Measurements from ENCODE around the gene TCEA2.
"Not testable (repeated sequence)": the region's sequence is repeated elsewhere in the genome, so short reads cannot be mapped to it uniquely, and the experiment has no call there.

TCEA2 gene

DNA sequence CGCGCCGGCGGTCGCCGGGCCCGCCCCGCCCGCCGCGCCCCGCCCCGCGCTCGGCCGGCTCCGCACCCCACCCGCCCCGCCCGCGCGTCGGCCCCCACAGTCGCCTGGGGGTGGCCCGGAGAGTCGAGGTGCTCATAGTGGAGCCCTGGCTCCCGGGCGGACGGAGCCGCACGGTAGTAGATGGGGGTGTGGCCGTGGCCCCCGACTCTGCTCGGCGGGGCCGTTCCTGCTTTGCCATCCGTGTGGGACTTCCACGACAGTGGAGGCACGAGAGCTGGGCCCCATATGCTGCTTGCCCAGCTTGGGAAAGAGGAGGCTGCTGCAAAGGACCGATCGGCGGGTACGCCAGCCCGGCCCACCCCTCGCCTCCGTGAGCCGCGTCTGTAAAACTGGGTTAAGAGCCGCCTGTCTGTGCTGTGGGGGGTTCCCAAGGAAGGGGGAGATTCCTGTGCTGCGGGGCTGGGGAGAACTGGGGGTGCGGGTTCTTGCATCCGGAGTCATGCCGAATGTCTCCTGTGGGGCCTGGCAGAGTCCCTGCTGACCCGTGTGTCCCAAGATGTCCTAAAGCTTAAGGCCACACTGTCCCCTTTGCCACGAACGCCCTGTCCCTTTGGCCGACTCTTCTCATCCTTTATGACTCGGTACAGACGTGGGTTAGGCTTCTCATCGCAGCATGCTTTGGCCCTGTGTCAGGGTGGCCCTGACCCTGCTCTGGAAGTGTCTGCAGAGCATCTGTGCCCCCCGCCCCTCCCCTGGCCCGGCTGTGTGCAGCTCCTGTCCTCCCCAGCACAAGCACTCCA is 17.2 kb downstream of the TCEA2 start, which contains the start of gene OPRL1:
Gene OPRL1, plus strand, starts transcription at position 70 of the 800 bp plus-strand sequence. CDS start 12,639 bp downstream, outside the sequence.
- DNase-seq = peak; percentile 9

DNA sequence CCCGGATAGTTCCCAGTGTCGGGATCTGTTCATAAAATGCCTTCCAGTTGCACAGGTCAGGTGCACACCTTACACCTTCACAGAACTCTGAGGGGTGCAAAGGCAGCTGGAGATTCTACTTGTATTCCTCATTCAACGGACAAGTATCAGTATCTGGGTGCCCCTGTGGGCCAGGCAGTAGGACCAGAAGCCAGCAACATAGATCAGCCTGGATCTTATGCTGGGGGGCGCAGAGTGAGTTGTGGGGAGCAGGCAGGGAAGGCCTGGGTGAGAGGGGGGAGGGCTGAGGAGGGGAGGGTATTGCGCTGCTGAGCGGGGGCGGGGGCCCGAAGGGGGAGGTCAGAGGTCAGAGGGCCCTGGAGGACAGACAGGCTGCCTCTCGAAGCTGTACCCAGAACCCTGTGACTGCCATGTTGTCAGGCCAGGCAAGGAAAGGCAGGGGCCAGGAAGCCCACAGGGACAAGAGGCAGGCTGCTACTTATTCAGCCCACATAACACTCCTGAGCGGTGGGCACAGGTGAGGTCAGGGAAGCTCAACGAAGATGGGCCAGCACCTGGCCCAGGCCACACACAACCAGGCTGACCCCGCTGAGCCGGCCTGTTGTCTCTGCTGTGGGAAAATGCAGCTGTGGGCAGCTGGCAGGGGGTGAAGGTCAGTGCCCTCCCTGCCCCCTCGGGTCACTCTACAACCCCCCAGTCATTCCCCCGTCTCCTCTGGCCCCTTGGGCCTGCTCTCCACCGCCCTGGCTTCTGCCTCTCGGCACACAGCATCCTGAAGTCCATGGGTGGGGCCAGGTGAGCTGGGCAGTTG is 18.0 kb downstream of the TCEA2 start:
- DNase-seq = no peak

GRCh38 chr20:64081624-64081964 is 18.6 kb downstream of the TCEA2 start:
- DNase-seq = no peak

- no peak for DNase-seq
Measured at GRCh38 chr20:64082126-64082731, 19.2 kb downstream of the TCEA2 start.

GRCh38 chr20:64082820-64083377 is 19.9 kb downstream of the TCEA2 start:
- no peak for DNase-seq

- peak; percentile 71 for DNase-seq
Measured at GRCh38 chr20:64083378-64083803, 20.4 kb downstream of the TCEA2 start.

DNA sequence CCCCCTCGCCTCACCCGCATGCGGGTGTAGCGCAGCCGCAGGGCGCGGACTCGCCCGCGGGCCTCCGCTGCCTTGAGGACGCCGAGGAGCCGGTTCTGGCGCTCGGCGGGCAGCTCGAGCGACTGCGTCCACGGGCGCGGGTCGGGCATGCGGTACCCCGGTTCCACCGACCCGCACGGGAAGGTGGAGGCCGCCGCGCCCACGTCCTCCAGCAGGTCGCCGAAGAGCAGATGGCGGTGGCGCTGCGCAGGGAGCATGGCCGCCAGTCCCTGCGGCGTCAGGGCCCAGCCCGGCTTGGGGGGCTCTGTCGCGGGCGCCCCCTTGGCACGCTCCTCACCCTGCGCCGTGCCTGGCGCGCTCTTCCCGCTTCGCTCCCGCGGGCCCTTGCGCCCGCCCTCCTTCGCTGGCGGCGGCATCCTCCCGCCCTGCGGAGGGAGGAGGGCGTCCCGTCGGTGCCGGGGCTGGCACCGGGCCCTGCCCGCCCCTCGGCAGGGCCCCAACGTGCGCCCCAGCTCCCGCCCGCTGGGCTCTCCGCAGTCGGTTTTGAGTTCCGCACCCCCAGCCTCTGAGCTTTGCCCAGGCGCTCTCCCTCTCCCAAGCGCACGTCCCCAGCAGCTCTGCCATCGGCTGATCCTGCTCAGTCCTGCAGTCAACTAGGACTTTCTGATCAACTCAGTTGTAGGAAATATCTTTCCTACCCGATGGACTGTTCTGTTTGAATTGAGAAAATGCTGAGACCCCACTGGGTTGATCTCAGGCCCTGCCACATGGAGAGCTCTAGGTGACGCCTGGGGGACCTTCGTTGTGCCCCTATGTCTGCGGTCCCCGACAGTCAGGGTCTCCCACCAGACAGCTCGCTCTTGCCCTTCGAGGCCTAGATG is 21.0 kb downstream of the TCEA2 start, which contains the start of gene LKAAEAR1:
Gene LKAAEAR1, minus strand, starts transcription at position 595 of the 881 bp plus-strand sequence. Its CDS starts 179 bp downstream, at position 416.
- DNase-seq = no peak

DNA sequence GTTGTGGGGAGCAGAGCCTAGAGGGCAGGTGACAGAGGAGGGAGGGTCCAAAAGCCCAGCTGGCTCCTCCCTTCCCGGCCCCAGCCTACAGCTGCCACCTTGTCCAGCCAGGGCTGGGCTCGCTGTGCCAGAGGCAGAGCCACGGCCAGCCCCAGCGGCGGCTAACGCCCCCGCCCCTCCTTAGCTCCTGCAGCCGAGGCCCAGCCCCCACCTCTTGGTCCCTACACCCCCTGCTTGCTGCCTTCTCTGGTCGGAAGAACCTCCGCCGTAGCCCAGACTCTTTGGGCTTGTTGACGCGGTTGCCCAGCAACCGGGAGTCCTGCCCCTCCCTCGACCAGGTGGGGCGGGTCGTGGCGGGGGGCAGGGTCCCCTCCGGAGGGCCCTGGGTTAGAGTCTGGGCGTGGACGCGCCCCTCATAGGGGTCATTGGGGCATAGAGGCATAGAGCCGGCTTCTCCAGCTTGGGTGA is 21.7 kb downstream of the TCEA2 start:
- DNase-seq = no peak

DNA sequence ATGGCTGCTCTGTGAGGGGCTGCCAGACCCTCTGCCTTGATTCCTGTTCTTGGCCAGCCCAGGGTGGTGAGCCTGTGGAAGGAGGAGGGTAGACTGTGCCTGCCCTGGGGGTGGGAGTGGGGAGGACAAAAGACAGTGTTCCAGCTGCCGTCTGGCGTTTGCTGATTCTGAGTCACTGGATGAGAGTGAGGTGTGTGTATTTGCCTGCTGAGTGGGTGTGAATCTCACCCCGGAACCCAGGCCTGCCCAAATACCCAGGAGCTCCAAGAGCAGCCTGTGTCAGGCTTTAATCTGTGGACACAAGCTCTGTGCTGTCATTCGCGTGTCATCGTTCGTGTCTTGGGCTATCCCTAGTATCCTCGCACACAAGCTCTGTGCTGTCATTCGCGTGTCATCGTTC is 23.8 kb downstream of the TCEA2 start:
- no peak for DNase-seq

DNA sequence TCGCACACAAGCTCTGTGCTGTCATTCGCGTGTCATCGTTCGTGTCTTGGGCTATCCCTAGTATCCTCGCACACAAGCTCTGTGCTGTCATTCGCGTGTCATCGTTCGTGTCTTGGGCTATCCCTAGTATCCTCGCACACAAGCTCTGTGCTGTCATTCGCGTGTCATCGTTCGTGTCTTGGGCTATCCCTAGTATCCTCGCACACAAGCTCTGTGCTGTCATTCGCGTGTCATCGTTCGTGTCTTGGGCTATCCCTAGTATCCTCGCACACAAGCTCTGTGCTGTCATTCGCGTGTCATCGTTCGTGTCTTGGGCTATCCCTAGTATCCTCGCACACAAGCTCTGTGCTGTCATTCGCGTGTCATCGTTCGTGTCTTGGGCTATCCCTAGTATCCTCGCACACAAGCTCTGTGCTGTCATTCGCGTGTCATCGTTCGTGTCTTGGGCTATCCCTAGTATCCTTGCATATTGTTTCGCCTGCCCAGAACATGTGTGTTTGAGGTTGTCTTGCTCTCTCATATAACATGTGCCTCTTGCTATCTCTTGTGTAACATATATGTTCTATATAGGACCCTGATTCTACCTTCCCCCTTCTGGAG is 24.3 kb downstream of the TCEA2 start:
- DNase-seq = not testable (repeated sequence)

- DNase-seq = not testable (repeated sequence)
Measured at GRCh38 chr20:64088586-64088985, 25.6 kb downstream of the TCEA2 start.

GRCh38 chr20:64090165-64090564 is 27.2 kb downstream of the TCEA2 start:
- no peak for DNase-seq

DNA sequence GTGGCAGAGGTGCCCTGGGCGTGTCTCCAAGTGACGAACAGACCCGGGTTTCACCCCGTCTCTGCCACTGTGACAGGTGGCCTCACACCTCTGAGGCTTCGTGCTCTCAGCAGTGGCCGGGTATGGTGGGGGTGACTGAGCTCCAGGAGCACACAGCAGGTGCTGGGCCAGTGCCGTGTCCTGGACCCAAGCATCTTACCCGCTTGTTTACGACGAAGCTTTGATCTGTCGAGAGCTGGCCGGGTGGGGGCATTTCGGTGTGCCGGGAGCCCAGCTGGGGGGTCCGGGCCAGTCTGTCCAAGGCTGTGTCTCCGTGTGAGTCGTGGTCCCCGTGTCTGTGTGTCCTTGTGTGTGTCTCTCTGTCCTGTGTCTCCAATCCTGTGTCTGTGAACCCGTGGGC is 28.3 kb downstream of the TCEA2 start:
- no peak for DNase-seq

GRCh38 chr20:64091770-64092169 is 28.8 kb downstream of the TCEA2 start:
- no peak for DNase-seq

- DNase-seq = no peak
Measured at GRCh38 chr20:64092258-64093012, 29.4 kb downstream of the TCEA2 start.

- no peak for DNase-seq
Measured at GRCh38 chr20:64093013-64093503, 30.1 kb downstream of the TCEA2 start.

- no peak for DNase-seq
Measured at GRCh38 chr20:64095455-64095854, 32.5 kb downstream of the TCEA2 start.

DNA sequence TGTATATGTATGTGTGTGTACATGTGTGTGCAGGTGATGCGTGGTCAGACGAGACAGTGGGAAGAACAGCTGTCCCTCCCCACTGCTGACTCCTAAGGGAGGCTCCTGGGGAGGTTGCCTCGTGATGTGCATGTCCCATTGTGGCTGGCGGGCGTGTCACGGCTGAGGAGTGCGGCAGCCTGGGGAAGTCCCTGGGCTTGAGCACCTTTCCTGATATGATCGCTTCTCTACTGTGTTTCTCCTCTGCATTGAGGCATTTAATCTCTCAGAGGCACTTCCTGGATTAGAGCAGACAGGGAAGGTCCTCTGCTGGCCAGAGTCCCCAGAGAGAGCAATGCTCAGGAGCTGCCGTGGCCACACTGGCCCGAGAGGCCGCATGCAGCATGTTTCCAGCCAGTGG is 32.9 kb downstream of the TCEA2 start:
- no peak for DNase-seq

DNA sequence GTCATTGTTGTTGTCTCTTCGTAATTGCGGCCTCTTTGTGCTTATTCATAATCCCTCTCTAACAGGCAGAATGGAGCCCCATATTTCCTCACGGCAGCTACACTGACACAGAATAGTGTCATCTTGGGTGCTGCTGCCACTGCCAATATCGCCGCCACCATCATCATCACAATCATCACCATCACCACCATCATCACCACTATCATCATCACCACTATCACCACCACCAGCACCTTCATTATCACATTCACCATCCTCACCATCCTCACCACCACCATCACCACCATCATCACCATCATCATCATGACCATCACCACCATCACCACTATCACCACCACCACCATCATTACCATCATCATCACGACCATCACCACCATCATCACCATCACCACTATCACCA is 33.5 kb downstream of the TCEA2 start:
- no peak for DNase-seq

DNA sequence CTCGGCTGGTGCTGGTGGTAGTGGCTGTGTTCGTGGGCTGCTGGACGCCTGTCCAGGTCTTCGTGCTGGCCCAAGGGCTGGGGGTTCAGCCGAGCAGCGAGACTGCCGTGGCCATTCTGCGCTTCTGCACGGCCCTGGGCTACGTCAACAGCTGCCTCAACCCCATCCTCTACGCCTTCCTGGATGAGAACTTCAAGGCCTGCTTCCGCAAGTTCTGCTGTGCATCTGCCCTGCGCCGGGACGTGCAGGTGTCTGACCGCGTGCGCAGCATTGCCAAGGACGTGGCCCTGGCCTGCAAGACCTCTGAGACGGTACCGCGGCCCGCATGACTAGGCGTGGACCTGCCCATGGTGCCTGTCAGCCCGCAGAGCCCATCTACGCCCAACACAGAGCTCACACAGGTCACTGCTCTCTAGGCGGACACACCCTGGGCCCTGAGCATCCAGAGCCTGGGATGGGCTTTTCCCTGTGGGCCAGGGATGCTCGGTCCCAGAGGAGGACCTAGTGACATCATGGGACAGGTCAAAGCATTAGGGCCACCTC is 35.5 kb downstream of the TCEA2 start:
- no peak for DNase-seq
